ENCODE results near the gene ADORA3.

The ADORA3 gene

GRCh38 chr1:111474106-111474505, 29.3 kb downstream of the ADORA3 start:
- DNase-seq = no peak

- no peak for DNase-seq
Observed at GRCh38 chr1:111471538-111471937, 31.9 kb downstream of the ADORA3 start.

- no peak for DNase-seq
Observed at GRCh38 chr1:111471012-111471411, 32.4 kb downstream of the ADORA3 start.

GRCh38 chr1:111470596-111470995, 32.8 kb downstream of the ADORA3 start:
- DNase-seq = no peak

GRCh38 chr1:111469539-111469938, 33.9 kb downstream of the ADORA3 start:
- DNase-seq = no peak

GRCh38 chr1:111468717-111469100, 34.7 kb downstream of the ADORA3 start:
- no peak for DNase-seq

- no peak for DNase-seq
Observed at GRCh38 chr1:111467865-111468716, 35.3 kb downstream of the ADORA3 start.

GRCh38 chr1:111466480-111466879, 37.0 kb downstream of the ADORA3 start:
- no peak for DNase-seq

- no peak for DNase-seq
Observed at GRCh38 chr1:111465754-111466153, 37.7 kb downstream of the ADORA3 start.

GRCh38 chr1:111463029-111463683, 40.3 kb downstream of the ADORA3 start:
- DNase-seq = peak; percentile 8

GRCh38 chr1:111462370-111463028, 40.9 kb downstream of the ADORA3 start:
- no peak for DNase-seq

- DNase-seq = no peak
Observed at GRCh38 chr1:111461765-111462164, 41.7 kb downstream of the ADORA3 start.

GRCh38 chr1:111455642-111456031, 47.8 kb downstream of the ADORA3 start:
- no peak for DNase-seq

GRCh38 chr1:111454859-111455641, 48.4 kb downstream of the ADORA3 start:
- DNase-seq = no peak

GRCh38 chr1:111453706-111454105, 49.7 kb downstream of the ADORA3 start:
- no peak for DNase-seq

GRCh38 chr1:111452581-111452980, 50.9 kb downstream of the ADORA3 start:
- no peak for DNase-seq

GRCh38 chr1:111450185-111450584, 53.2 kb downstream of the ADORA3 start:
- DNase-seq = no peak

- no peak for DNase-seq
Observed at GRCh38 chr1:111449703-111450017, 53.8 kb downstream of the ADORA3 start.
